Heart left ventricle (tissue), 16 donors: ENCODE data around the gene MAMDC4. TPM values are rescaled to one million over a fixed set of nuclear protein-coding genes. Genes with fewer than 3 reads are reported as not detected.

Experiments
- ATAC-seq, 4 donors: fragments of 200-7000 bp; cut with Tn5 transposase; one replicate each; pipeline ENCODE4 v1.9.1; 2020 to 2022; ENCODE audit warnings: moderate library complexity in 4 of 4, mild to moderate bottlenecking in 3 of 4, moderate number of reproducible peaks in 1 of 4
- DNase-seq, 5 donors: peaks; one replicate each; pipeline ENCODE4 v3.0.0-alpha.2; 2020
- H3K27ac ChIP-seq, 12 donors: fragments of 200-600 bp; sonication (generic) in 4 of 12; one replicate each; pipeline versions ENCODE4 v1.5.0 to v1.8.0; 2016 to 2022; ENCODE audit warnings: mild to moderate bottlenecking in 2 of 12
- H3K27me3 ChIP-seq, 9 donors: fragments of 200-600 bp; sonication (generic) in 2 of 9; one replicate each; pipeline versions ENCODE4 v1.5.1 to v1.8.0; 2016 to 2022; ENCODE audit warnings: mild to moderate bottlenecking in 3 of 9
- H3K36me3 ChIP-seq, 9 donors: fragments of 200-600 bp; sonication (generic) in 2 of 9; one replicate each; pipeline versions ENCODE4 v1.5.0 to v1.8.0; 2018 to 2022; ENCODE audit warnings: mild to moderate bottlenecking in 2 of 9
- H3K4me1 ChIP-seq, 12 donors: fragments of 200-600 bp; sonication (generic) in 4 of 12; one replicate each; pipeline versions ENCODE4 v1.5.0 to v1.8.0; 2016 to 2022; ENCODE audit warnings: mild to moderate bottlenecking in 3 of 12
- H3K4me3 ChIP-seq, 12 donors: fragments of 200-600 bp; sonication (generic) in 4 of 12; one replicate each; pipeline versions ENCODE4 v1.5.0 to v1.8.0; 2017 to 2022; ENCODE audit warnings: mild to moderate bottlenecking in 9 of 12, moderate library complexity in 4 of 12
- H3K9me3 ChIP-seq, 12 donors: fragments of 200-600 bp; sonication (generic) in 4 of 12; one replicate each; pipeline versions ENCODE4 v1.5.0 to v1.8.0; 2016 to 2022; ENCODE audit warnings: mild to moderate bottlenecking in 1 of 12
- POLR2A ChIP-seq, 2 donors: fragments of 450-650 bp; IDR thresholded peaks; one replicate each; pipeline ENCODE4 v1.6.1; 2017; ENCODE audit warnings: antibody characterized with exemption in 2 of 2, mild to moderate bottlenecking in 2 of 2, moderate library complexity in 2 of 2
- WGBS, 4 donors: extraction: QIAGEN DNeasy Blood & Tissue Kit in 2 of 4; methylation state at CpG; one replicate each; pipeline versions ENCODE4 v1.1.5 to v1.1.7; 2013 to 2018; 5-methylcytosine and 5-hydroxymethylcytosine counted together
- intact Hi-C, 10 donors: fragments of 100-400 bp; cut with DNase I; formaldehyde crosslinking; loops; one replicate each; pipeline versions ENCODE4 v1.11.1 to v1.14.2; 2022
- polyA plus RNA-seq, 2 donors: library from polyadenylated mRNA; stranded (reverse); fragments of 200-250 nt; gene quantifications; one replicate each; pipeline ENCODE4 v1.2.3, GENCODE V29; 2013
- total RNA-seq, 9 donors: library from RNA; depleted of rRNA in 2 of 9; stranded (reverse); fragments of >200 nt in 2 of 9; fragmentation: NEBNext Ultra II Directional in 3 of 9; extraction: Animal tissue kit (Norgen Biotek cat#: 25700) in 3 of 9; gene quantifications; one replicate each; pipeline versions ENCODE4 v1.1.0 to v1.2.4, GENCODE V29; 2016 to 2023
- TF ChIP-seq, protein P1 (sequence below), 12 donors: fragments of 200-600 bp; sonication (generic) in 4 of 12; IDR thresholded peaks; one replicate each; pipeline versions ENCODE4 v1.5.0 to v1.8.0; 2018 to 2022; ENCODE audit warnings: antibody characterized with exemption in 12 of 12, mild to moderate bottlenecking in 5 of 12
- donor health status: ischemic (EF 13 %, LVEDD 7.1; RV severe dilation, severe dysfunction).
- donor health status: healthy with polysubstance abuse.
- donor health status: DM: no; HTN: yes; CAD: no.
- donor health status: DM: no; HTN: no; CAD: no.
- donor health status: ischemic (EF 25% LVEDD 6.9; RV normal size, moderate dysfunction).
- donor health status: ischemic (EF 25% LVEDD 5.7; RV mildly dilated, moderate dysfunction).
- donor health status: healthy.
- donor health status: DM: yes; HTN: yes; CAD: no.
- donor health status: ischemic (EF 35%, LVEDD 5.7; RV mildly dilated, moderate dysfunction).
- donor health status: nonischemic (EF 11% LVEDD 7.7; RV severe dilation, severe dysfunction).
- donor health status: DM: yes; HTN: yes; CAD: no.
- donor health status: PGD.
- donor health status: ischemic (EF 29% LVEDD 5.4; RV normal size, mild dysfunction).
- donor health status: nonischemic (EF 23%, LVEDD 6.1; RV moderate dilation, normal function).

MAMDC4 gene
- total and polyA plus RNA-seq, 11 donors: 2.9 to 14.9 (median 6.1) TPM

DNA sequence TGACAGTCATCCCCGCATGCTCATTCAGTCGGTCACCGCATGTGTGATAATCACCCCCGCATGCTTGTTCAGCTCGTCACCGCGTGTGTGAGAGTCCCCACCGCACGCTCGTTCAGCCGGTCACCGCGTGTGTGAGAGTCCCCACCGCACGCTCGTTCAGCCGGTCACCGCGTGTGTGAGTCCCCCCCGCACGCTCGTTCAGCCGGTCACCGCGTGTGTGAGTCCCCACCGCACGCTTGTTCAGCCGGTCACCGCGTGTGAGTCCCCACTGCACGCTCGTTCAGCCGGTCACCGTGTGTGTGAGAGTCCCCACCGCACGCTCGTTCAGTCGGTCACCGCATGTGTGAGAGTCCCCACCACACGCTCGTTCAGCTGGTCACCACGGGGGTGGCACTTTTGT, 37.7 kb downstream of the MAMDC4 start:
- H3K36me3 ChIP-seq: peaks cover 0 to 30% (median 6%) of the 10 kb centered on the region in 9 donors
- no peak overlapping the region for H3K4me3 ChIP-seq
- intact Hi-C loops: loop anchor here in 5 of 10 donors (5.0 to 10.0 kb wide), 6 partner anchors 32 to 135 kb away; partner anchors contain the start of genes ABCA2 (in 1 of the 5) and FBXW5 (in 1 of the 5)
- H3K4me1 ChIP-seq: peaks cover 5 to 32% (median 17%) of the 10 kb centered on the region in 12 donors
- no peaks in the 10 kb centered on the region for H3K9me3 ChIP-seq
- WGBS, 4 donors: 94 to 95% (median 95%) methylated on average over 42 of the region's 42 CpGs
- ATAC-seq: no peak
- TF ChIP-seq, protein P1, sequence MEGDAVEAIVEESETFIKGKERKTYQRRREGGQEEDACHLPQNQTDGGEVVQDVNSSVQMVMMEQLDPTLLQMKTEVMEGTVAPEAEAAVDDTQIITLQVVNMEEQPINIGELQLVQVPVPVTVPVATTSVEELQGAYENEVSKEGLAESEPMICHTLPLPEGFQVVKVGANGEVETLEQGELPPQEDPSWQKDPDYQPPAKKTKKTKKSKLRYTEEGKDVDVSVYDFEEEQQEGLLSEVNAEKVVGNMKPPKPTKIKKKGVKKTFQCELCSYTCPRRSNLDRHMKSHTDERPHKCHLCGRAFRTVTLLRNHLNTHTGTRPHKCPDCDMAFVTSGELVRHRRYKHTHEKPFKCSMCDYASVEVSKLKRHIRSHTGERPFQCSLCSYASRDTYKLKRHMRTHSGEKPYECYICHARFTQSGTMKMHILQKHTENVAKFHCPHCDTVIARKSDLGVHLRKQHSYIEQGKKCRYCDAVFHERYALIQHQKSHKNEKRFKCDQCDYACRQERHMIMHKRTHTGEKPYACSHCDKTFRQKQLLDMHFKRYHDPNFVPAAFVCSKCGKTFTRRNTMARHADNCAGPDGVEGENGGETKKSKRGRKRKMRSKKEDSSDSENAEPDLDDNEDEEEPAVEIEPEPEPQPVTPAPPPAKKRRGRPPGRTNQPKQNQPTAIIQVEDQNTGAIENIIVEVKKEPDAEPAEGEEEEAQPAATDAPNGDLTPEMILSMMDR (IDR thresholded peaks at IDR 0.05): no peak
- TF ChIP-seq POLR2A (IDR thresholded peaks at IDR 0.05): no peak
- DNase-seq: no peak
- H3K27me3 ChIP-seq: no peaks in the 10 kb centered on the region
- no peak overlapping the region for H3K27ac ChIP-seq

DNA sequence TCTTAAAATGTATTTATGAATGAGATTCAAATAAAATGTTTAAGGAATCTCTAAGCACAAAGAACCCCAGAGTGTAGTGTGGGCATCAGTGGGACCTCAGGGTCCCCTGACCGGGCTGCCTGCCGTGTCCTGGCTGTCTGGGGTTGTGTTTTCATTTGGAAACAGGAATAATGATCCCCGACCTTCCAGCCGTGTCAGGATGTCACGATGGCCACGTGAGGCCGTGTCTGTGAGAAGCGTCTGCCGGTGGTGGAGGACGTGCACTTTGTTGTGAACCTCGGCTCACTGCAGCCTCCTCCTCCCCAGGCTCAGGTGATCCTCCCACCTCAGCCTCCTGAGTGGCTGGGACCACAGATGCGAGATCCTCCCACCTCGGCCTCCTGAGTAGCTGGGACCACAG, 38.5 kb downstream of the MAMDC4 start:
- no peak for ATAC-seq
- H3K9me3 ChIP-seq: no peaks in the 10 kb centered on the region
- H3K4me1 ChIP-seq: peaks cover 5 to 24% (median 13%) of the 10 kb centered on the region in 12 donors
- no peak overlapping the region for H3K27ac ChIP-seq
- WGBS, 4 donors: 80 to 87% (median 83%) methylated on average over 11 to 13 of the region's 13 CpGs
- H3K4me3 ChIP-seq: no peak overlapping the region
- H3K27me3 ChIP-seq: no peaks in the 10 kb centered on the region
- no peak for DNase-seq
- TF ChIP-seq, protein P1 (IDR thresholded peaks at IDR 0.05): no peak
- TF ChIP-seq POLR2A (IDR thresholded peaks at IDR 0.05): no peak
- intact Hi-C loops: no loop called here
- peaks cover 0 to 30% (median 9%) of the 10 kb centered on the region in 9 donors for H3K36me3 ChIP-seq

DNA sequence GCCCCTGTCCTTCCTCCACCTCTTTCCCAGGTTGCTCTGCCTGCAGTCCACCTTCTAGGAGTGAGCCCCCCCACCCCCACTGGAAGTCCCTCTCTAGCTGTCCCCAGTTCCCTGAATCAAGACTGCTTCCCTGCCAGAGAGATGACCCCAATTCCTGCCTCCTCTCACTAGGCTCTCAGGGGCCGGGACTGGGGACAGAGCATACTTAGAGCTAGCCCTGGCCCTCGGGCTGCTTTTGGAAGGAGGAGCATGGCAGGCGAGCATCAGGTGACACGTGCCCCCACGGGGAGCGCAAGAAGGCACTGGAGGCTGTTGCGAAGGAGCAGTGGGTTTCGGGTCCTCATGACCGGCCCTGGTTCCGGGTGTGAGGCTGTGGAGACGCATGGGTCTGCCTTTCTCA, 43.9 kb downstream of the MAMDC4 start:
- 82 to 86% (median 84%) methylated on average over 11 of the region's 11 CpGs for WGBS, 4 donors
- Histone ChIP-seq H3K4me3 (no peak overlapping the region), H3K27me3 (no peaks in the 10 kb centered on the region), H3K9me3 (no peaks in the 10 kb centered on the region), H3K4me1 (peaks cover 0 to 7% (median 3%) of the 10 kb centered on the region in 12 donors), H3K27ac (no peak overlapping the region), H3K36me3 (peaks cover 0 to 46% (median 34%) of the 10 kb centered on the region in 9 donors)
- intact Hi-C loops: no loop called here
- no peak for ATAC-seq
- TF ChIP-seq POLR2A (IDR thresholded peaks at IDR 0.05): no peak
- TF ChIP-seq, protein P1 (IDR thresholded peaks at IDR 0.05): no peak
- no peak for DNase-seq

DNA sequence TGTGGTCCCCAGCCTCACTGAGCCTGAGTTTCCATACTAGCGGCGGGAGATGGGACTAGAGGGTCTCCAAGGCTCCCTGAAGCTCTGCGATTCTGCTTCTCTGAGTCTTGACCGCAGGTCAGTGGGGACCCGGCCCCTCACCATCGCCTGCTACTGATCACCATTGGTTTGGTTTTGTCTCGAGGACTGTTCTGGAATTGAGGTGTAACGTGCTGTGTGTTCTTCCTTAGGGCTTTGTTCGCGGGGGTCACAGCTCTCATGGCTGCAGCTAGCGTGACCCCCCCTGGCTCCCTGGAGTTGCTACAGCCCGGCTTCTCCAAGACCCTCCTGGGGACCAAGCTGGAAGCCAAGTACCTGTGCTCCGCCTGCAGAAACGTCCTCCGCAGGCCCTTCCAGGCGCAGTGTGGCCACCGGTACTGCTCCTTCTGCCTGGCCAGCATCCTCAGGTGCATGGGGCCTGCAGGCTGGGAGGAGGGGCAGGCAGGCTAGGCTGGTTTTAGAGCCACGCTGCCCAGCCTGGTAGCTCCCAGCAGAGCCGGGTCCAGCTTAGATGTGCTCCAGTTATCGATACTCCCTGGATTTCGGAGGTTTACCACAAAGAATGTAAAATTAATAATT, 46.4 kb downstream of the MAMDC4 start:
- Histone ChIP-seq H3K36me3 (peaks cover 0 to 36% (median 29%) of the 10 kb centered on the region in 9 donors), H3K27me3 (no peaks in the 10 kb centered on the region), H3K4me3 (no peak overlapping the region), H3K4me1 (peaks cover 0 to 32% (median 28%) of the 10 kb centered on the region in 12 donors), H3K27ac (peak overlapping the region in 1 of 12 donors; percentile 2), H3K9me3 (no peaks in the 10 kb centered on the region)
- 95 to 97% (median 95%) methylated on average over 15 to 21 of the region's 21 CpGs for WGBS, 4 donors
- no peak for DNase-seq
- intact Hi-C loops: no loop called here
- no peak for TF ChIP-seq POLR2A (IDR thresholded peaks at IDR 0.05)
- TF ChIP-seq, protein P1 (IDR thresholded peaks at IDR 0.05): no peak
- ATAC-seq: no peak
